ENCODE data around the gene MAP1LC3A. TPM values are rescaled to one million over a fixed set of nuclear protein-coding genes. Genes with fewer than 3 reads are reported as not detected.

MAP1LC3A gene
- total and polyA plus RNA-seq, 2 donors (not counting 1 experiment from before 2014, with no cell fraction given): 3.5 to 10.5 TPM

GRCh38 chr20:34525342-34525708 is 33.2 kb upstream of the MAP1LC3A start:
- Histone ChIP-seq H3K4me2 (replicated peaks; ENCODE audit: low read depth, low read length, poor library complexity, severe bottlenecking) (no peak overlapping the region), H3K27ac (ENCODE audit: low read length in 2 of 2) (no peak overlapping the region), H3K9me3 (ENCODE audit: control extremely low read depth in 1 of 3, control insufficient read depth in 2 of 3, insufficient read depth in 1 of 3, low read length in 2 of 3) (no peaks in the 10 kb centered on the region), H3K79me2 (ENCODE audit: control insufficient read depth, insufficient read depth, low read length) (peaks cover 85% of the 10 kb centered on the region), H4K20me1 (ENCODE audit: control insufficient read depth, insufficient read depth, low read length, poor library complexity, severe bottlenecking) (peaks cover 72% of the 10 kb centered on the region), H3K4me1 (ENCODE audit: control insufficient read depth in 2 of 2, insufficient read depth in 2 of 2, low read length in 2 of 2) (peaks cover 0 to 6% of the 10 kb centered on the region in 2 donors), H3K9ac (ENCODE audit: low read length) (no peak overlapping the region), H3K27me3 (replicated peaks in 1 of 4; ENCODE audit: control extremely low read depth in 1 of 4, control insufficient read depth in 3 of 4, insufficient read depth in 4 of 4, low read length in 3 of 4) (no peaks in the 10 kb centered on the region), H2AFZ (ENCODE audit: insufficient read depth, low read depth, low read length, poor library complexity, severe bottlenecking) (no peak overlapping the region), H3K36me3 (replicated peaks in 1 of 2; ENCODE audit: control extremely low read depth in 1 of 2, control insufficient read depth in 1 of 2, extremely low read depth in 1 of 2, insufficient read depth in 2 of 2, low read length in 1 of 2) (peaks cover 6 to 56% of the 10 kb centered on the region in 2 experiments), H3K4me3 (ENCODE audit: control extremely low read depth in 1 of 5, extremely low read depth in 1 of 5, insufficient read depth in 1 of 5, low read depth in 2 of 5, low read length in 4 of 5) (no peak overlapping the region)
- H3K4me3 Mint-ChIP-seq: no peak overlapping the region
- TF ChIP-seq EZH2 (IDR thresholded peaks at IDR 0.05; ENCODE audit: borderline replicate concordance, insufficient read depth, low read depth, low read length, poor library complexity, severe bottlenecking) (no peak), CTCF (IDR thresholded peaks at IDR 0.05) (no peak)
- H3K27me3 Mint-ChIP-seq: no peaks in the 10 kb centered on the region
- 100% methylated on average over 6 of the region's 7 CpGs for WGBS (ENCODE audit: insufficient coverage)
- no peak overlapping the region for H3K27ac Mint-ChIP-seq
- ATAC-seq (ENCODE audit: low read depth) (no peak), DNase-seq (no peak)
- POLR2A ChIA-PET: interaction anchor here (0.5 kb wide), 1 partner anchor 175 kb away, joined by 7 read pairs; no protein-coding TSS in a partner anchor
- no peaks in the 10 kb centered on the region for H3K9me3 Mint-ChIP-seq (ENCODE audit: insufficient read depth)
- intact Hi-C loops (cut with micrococcal nuclease): no loop called here
- peaks cover 19% of the 10 kb centered on the region for H3K4me1 Mint-ChIP-seq
- CTCF ChIA-PET: interaction anchor here (0.6 to 5.8 kb wide), 3 partner anchors 8 to 213 kb away, joined by 3 to 49 read pairs (median 5); no protein-coding TSS in a partner anchor

- Histone ChIP-seq H3K79me2 (ENCODE audit: control insufficient read depth, insufficient read depth, low read length) (peaks cover 80% of the 10 kb centered on the region), H3K27me3 (replicated peaks in 1 of 4; ENCODE audit: control extremely low read depth in 1 of 4, control insufficient read depth in 3 of 4, insufficient read depth in 4 of 4, low read length in 3 of 4) (no peaks in the 10 kb centered on the region), H4K20me1 (ENCODE audit: control insufficient read depth, insufficient read depth, low read length, poor library complexity, severe bottlenecking) (peaks cover 74% of the 10 kb centered on the region), H3K4me3 (ENCODE audit: control extremely low read depth in 1 of 5, extremely low read depth in 1 of 5, insufficient read depth in 1 of 5, low read depth in 2 of 5, low read length in 4 of 5) (no peak overlapping the region), H2AFZ (ENCODE audit: insufficient read depth, low read depth, low read length, poor library complexity, severe bottlenecking) (no peak overlapping the region), H3K36me3 (replicated peaks in 1 of 2; ENCODE audit: control extremely low read depth in 1 of 2, control insufficient read depth in 1 of 2, extremely low read depth in 1 of 2, insufficient read depth in 2 of 2, low read length in 1 of 2) (peaks cover 6 to 61% of the 10 kb centered on the region in 2 experiments), H3K9ac (ENCODE audit: low read length) (no peak overlapping the region), H3K9me3 (ENCODE audit: control extremely low read depth in 1 of 3, control insufficient read depth in 2 of 3, insufficient read depth in 1 of 3, low read length in 2 of 3) (no peaks in the 10 kb centered on the region), H3K27ac (ENCODE audit: low read length in 2 of 2) (no peak overlapping the region), H3K4me2 (replicated peaks; ENCODE audit: low read depth, low read length, poor library complexity, severe bottlenecking) (no peak overlapping the region), H3K4me1 (ENCODE audit: control insufficient read depth in 2 of 2, insufficient read depth in 2 of 2, low read length in 2 of 2) (peaks cover 0 to 6% of the 10 kb centered on the region in 2 donors)
- TF ChIP-seq CTCF (IDR thresholded peaks at IDR 0.05) (no peak), EZH2 (IDR thresholded peaks at IDR 0.05; ENCODE audit: borderline replicate concordance, insufficient read depth, low read depth, low read length, poor library complexity, severe bottlenecking) (no peak)
- ATAC-seq (ENCODE audit: low read depth): no peak
- no peak overlapping the region for H3K27ac Mint-ChIP-seq
- H3K9me3 Mint-ChIP-seq (ENCODE audit: insufficient read depth): no peaks in the 10 kb centered on the region
- no peaks in the 10 kb centered on the region for H3K27me3 Mint-ChIP-seq
- 98% methylated on average over 10 of the region's 14 CpGs for WGBS (ENCODE audit: insufficient coverage)
- intact Hi-C loops (cut with micrococcal nuclease): no loop called here
- no peak overlapping the region for H3K4me3 Mint-ChIP-seq
- POLR2A ChIA-PET: interaction anchor here (0.5 kb wide), 1 partner anchor 174 kb away, joined by 7 read pairs; no protein-coding TSS in a partner anchor
- CTCF ChIA-PET: interaction anchor here (0.6 to 5.8 kb wide), 3 partner anchors 9 to 214 kb away, joined by 3 to 49 read pairs (median 5); no protein-coding TSS in a partner anchor
- H3K4me1 Mint-ChIP-seq: peaks cover 20% of the 10 kb centered on the region
- DNase-seq: no peak
Observed at GRCh38 chr20:34525709-34526416, 32.7 kb upstream of the MAP1LC3A start.

All from B cell (primary cell).